H1 (cell line): ENCODE measurements around the gene ARID1B. TPM values are rescaled to one million over a fixed set of nuclear protein-coding genes. Genes with fewer than 3 reads are reported as not detected.

ENCODE experiments used
- CHD7 ChIP-seq: fragments of 300-600 bp; sonication (generic); IDR thresholded peaks from 2 replicates; pipeline ENCODE4 v1.7.1; 2012; ENCODE audit warnings: low read length, moderate library complexity, mild to moderate bottlenecking, inconsistent platforms; ENCODE audit not compliant: insufficient replicate concordance
- GABPA ChIP-seq: IDR thresholded peaks from 2 replicates; pipeline ENCODE4 v1.6.1; 2011; ENCODE audit warnings: mild to moderate bottlenecking, low read length, moderate library complexity, borderline replicate concordance; ENCODE audit not compliant: insufficient read depth
- HDAC2 ChIP-seq, 2 experiments: fragments of 300-600 bp in 1 of 2; sonication (generic) in 1 of 2; IDR thresholded peaks; 2 replicates each; pipeline ENCODE4 v1.6.1; 2011 to 2012; ENCODE audit warnings: low read depth in 2 of 2, low read length in 2 of 2, mild to moderate bottlenecking in 2 of 2, moderate library complexity in 2 of 2, borderline replicate concordance in 1 of 2, inconsistent platforms in 1 of 2
- SP4 ChIP-seq: IDR thresholded peaks from 2 replicates; pipeline ENCODE4 v1.6.1; 2012; ENCODE audit warnings: low read length, inconsistent platforms
- polyA plus RNA-seq, 7 experiments: library from polyadenylated mRNA; depleted of rRNA in 3 of 7; stranded (reverse) in 5 of 7; unstranded in 2 of 7; fragments of >200 nt in 5 of 7; fragments of 200-250 nt in 2 of 7; gene quantifications; 1 replicate in 5 of 7; 2 replicates in 1 of 7; 4 replicates in 1 of 7; pipeline versions ENCODE4 v1.2.1 to v1.2.3, GENCODE V29; 2011 to 2013; ENCODE audit warnings: missing spikeins in 2 of 7, mixed read lengths in 2 of 7
- total RNA-seq: library from RNA; stranded (reverse); fragmentation: NEBNext Ultra II Directional; extraction: Animal tissue kit (Norgen Biotek cat#: 25700); gene quantifications from 2 replicates; pipeline ENCODE4 v1.2.1, GENCODE V29; 2021

The ARID1B gene
- total and polyA plus RNA-seq, 2 of the 8 experiments (the other 6 are each of a cell fraction or from before 2014, with no cell fraction given) = 24.3 to 70.3 TPM

GRCh38 chr6:157253699-157254098 is 476.5 kb downstream of the ARID1B start (continued):
- no peak for TF ChIP-seq CHD7
- no peak for TF ChIP-seq GABPA
- no peak for TF ChIP-seq HDAC2 (IDR thresholded peaks at IDR 0.05; ENCODE audit: borderline replicate concordance in 1 of 2, low read depth in 2 of 2, low read length in 2 of 2)
- TF ChIP-seq SP4 = no peak
